PFSK-1 (cell line): ENCODE measurements around the gene NUDT1.

Experiments used
- POLR2AphosphoS5 ChIP-seq: IDR thresholded peaks from 2 replicates; pipeline ENCODE4 v1.6.1; 2012; ENCODE audit warnings: low read depth, mild to moderate bottlenecking, control low read depth, low read length, moderate library complexity
- REST ChIP-seq, 2 experiments: IDR thresholded peaks; 2 replicates each; pipeline versions ENCODE4 v1.6.1 to v1.8.0; 2011 to 2012; ENCODE audit warnings: low read depth in 2 of 2, low read length in 2 of 2, control low read depth in 1 of 2, inconsistent platforms in 1 of 2, mild to moderate bottlenecking in 1 of 2, moderate library complexity in 1 of 2; ENCODE audit not compliant: insufficient read depth in 1 of 2

- no peak for TF ChIP-seq REST (IDR thresholded peaks at IDR 0.05; ENCODE audit: insufficient read depth in 1 of 2, low read depth in 2 of 2, low read length in 2 of 2)
- TF ChIP-seq POLR2AphosphoS5, result no peak
Observed at GRCh38 chr7:2276107-2276506, 34.1 kb downstream of the NUDT1 start.
